GM18868 (cell line): ENCODE results near the gene TOP2B.

Source experiments
- ATAC-seq: cut with Tn5 transposase; IDR thresholded peaks from one replicate; pipeline ENCODE4 v1.9.1; 2021; ENCODE audit warnings: mild to moderate bottlenecking, moderate library complexity; ENCODE audit not compliant: unreplicated experiment

TOP2B gene

DNA sequence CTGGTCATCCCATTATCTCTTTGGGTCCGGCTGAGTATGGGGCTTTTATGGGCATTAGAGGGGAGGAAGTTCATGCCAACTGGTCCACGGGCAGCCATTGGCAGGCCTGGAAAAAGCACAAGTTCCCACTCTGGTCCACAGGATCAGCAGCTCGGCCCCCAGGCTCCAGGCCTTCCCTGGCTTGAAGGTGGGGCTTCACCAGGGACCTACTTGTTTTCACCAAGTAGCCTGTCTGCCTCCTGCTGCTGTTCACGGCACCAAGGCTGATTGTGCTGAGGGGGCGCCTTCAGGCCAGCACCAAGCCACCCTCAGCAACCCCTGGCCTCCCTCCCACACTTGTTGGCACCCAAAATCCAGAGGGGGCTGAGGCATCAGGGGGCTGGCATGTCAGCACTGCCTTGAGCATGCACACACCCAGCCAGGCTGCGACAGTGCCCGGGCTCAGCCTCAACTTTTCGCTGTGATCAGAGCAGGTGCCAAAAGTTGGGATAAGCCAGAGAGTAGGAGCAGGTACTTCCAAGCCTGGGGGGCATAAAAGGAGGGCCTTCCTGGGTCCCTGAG, 9.1 kb upstream of the TOP2B start:
- ATAC-seq, result no peak

DNA sequence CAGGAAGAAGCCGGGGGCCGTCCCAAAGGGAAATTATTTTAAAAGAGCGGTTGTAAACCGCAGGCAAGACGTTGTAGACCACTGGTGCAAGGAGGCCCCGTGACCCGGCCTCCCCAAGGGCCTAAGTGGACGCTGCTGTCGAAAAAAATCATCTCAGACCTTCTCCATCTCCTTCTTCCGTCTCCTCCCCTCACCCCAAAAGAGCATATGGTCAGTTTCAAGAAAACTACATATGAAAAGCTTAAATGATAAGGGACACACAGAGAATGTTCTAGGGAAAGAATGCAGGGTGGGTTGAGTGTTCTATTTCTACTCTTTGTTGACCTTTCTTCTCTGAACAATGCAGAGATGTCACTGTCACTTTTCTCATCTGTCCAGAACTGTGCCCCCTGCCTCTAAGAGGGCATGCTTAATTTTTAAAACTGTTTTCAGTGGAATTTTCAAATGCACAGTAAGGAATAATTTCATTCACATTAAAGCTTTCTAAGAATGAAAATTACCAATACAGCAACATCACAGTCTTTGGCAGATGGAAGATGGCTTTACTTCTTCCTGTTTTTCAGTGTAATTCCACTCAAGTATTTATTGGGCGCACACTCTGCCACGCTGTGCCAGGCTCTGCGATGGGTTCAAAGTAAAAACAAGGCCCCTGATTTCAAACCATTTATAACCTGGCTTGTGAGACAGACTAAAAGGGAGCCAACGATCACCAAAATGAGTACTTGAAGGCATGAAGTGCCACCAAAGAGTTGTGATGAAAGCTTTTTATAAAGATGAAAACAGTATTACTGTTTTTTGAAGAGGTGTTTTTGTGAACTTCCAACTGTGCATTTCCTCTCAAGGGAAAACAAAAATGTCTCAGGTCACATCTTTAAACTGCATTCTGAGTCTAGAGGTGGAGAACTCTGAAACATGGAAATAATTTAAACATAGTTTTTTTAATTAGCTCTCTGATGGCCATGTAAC, 891 bp upstream of the TOP2B start:
- ATAC-seq, result peak; percentile 18

DNA sequence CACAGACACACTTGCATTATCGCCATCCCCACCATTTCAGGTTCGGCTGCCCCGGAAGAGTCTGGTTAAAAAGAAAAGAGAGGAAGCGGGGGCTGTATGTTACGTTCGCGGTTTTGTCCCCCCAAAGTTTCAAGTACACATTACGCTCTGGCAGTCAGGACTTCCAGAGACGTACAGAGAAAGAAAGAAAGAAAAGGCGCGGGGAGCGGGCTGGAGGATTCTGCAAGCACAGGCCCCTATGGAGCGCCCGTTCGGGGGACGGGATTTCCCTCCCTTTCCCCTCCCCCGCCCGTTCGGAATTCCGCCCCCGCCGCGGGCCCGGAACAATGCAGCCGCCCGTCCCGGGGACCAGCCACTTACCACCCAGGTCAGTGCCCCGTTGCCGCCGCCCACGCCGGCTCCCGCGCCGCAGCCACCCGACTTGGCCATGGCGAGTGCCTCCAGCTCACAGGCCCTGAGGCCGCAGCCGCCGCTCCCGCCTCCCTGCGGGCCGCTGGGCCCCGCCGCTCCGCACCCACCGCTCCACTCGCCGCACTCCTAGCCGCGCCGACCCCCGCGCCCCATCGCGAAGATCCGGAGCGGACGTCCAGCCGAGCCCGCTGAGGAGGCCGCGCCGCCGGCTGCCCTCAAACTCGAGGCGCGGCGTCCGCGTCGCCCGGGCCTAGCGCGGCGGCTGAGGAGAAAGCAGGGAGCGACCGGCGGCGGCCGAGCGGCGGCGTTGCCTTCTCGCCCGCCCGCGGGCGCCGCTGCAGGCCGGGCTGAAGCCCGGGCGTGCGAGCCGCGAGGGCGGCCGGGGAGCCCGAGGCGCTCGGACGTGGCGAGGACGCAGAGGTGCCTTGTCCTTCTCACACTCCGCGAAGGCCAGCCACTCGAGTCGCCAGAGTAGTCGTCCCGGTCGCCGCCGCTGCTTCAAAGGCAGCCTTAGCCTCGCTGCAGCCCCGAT, 567 bp downstream of the TOP2B start:
- ATAC-seq, result peak; percentile 35

DNA sequence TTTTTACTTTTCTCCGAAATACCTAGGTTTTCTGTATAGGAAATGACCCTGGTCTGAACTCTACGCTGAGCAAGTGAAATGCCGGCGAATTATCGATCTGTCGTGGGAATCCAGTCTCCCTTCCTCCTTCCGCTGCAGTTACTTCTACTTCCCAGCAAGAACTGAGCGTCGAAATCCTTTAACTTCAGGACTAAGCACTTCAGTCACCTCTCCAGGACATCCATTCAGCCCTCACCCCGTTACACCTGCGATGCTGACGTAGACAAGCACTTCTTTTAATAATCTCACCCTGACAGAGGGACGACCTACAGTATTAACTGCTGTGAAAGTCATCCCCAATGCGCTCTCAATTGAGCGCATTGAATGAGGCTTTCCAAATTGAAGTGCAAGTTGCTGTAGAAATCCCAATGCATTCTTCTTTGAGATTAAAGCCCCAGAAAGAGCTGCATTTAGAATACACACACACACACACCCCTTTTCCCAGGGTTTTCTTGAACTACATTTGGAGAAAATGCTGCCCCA, 1.3 kb downstream of the TOP2B start:
- ATAC-seq, result peak; percentile 15

DNA sequence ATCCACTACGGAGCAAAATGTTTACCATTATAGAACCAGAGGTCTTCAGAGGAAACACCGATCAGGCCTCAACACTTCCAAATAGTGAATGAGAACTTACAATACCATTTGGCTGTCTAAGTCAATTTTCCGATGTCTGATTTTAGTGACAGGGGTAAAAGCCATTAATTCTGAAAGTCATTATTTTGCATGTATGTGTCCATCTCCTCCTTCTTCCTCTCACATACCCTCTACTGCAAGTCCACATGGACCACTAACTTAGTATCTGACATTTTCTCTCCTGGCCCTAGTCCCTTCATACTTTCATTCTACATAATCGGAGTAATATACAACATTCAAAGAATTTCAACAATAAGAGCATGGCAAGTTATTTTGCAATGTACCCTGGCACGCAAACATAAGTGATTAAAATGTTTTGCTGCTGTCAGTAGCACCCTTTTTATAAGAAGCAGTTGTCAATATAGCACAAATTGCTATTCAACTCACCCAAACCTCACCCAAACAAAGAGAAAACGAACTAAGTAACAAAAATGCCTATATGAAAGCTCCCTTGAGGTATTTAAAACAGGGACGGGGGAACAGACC, 1.9 kb downstream of the TOP2B start:
- no peak for ATAC-seq

DNA sequence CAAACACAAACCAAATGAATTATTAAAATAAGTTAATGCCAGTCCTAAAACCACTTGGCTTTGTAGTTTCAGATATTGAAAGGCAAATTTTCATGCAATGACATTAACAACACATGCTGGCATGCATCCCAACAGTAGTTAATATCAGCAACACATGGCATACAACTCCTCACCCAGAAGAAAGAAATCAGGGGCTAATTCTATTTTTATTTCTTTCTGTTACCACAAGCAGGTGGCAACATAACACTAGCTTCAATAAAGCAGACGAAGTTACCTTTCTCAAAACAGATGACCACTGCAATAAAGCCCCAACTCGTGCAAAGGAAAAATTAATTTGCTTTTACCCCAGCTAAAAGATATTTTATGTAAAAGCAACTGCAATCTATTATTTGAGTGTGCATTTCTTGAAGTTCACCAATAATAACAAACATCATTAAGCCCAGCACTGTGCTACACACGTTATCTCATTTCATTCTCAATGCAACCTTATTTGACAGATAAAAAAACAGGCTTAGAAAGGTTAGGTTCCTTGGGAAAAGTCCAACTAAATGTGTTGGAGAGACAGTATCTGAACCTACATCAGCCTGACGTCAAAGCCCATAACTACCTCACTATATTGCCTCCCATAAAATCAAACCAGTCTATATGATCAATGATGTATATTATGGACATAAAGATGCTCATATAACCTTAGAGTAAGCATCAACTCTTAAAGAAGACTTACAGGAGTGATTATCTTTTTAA, 2.8 kb downstream of the TOP2B start:
- ATAC-seq, result no peak

DNA sequence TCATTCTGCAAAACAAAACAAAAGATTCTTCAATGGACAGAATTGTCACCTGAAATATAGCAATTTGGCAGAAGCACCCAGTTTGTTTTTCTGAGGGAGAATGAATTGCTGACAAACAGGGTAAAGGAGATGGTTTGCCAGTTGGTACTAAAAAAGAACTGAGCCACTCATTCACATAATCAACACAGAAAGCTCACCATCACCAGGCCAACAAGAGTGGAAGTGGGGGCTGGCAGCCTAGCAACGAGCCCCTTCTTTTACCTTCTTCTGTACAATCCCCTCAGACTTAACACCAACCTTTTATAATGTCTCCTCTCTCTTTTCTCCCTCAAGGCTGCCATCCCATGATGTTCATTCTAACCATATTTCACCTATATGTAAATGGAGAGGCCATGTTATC, 5.9 kb downstream of the TOP2B start:
- no peak for ATAC-seq

DNA sequence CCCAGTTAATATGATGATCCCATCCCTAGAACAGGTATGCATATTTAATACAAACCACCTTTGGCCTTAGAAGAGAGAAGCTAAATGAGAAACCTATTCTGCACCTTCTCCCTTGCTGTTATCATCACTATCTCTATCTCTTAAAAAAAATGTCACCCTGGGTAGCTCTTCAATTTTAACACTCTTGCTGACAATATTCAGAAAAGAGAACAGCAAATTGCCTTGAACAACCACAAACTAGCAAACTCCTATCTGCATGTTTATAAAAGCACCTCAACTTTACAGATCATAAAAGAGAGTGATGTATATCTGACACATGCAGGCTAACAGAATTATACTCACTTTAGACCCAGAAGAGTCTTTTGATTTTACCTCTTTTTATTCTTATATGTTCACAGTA, 7.4 kb downstream of the TOP2B start:
- ATAC-seq, result no peak

DNA sequence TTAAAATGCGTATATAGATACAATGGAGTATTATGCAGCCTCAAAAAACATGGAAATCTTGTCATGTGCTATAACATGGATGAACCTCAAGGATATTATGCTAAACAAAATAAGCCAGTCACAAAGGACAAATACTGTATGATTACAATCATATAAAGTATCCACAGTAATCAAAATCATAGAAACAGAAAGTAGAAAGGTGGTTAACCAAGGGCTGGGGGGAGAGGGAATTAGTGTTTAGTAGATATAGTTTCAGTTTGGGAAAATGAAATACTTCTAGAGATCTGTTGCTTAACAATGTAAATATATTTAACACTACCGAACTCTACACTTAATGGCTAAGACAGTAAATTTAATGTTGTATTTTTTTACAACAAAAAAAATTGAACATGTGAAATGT, 9.0 kb downstream of the TOP2B start:
- no peak for ATAC-seq

DNA sequence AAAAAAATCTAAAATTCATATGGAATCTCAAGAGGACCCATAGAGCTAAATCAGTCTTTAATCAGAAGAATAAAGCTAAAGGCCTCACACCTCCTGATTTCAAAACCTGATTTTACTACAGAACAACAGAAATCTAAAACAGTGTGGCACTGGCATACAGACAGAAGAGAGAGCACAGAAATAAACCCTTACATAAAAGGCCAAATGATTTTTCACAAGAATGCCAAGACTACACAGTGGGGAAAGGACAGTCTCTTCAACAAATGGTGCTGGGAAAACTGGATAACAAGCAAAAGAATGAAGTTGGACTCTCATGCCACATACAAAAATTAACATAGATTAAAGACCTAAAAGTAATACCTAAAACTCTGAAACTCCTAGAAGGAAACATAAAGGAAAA, 10.1 kb downstream of the TOP2B start:
- ATAC-seq, result no peak

DNA sequence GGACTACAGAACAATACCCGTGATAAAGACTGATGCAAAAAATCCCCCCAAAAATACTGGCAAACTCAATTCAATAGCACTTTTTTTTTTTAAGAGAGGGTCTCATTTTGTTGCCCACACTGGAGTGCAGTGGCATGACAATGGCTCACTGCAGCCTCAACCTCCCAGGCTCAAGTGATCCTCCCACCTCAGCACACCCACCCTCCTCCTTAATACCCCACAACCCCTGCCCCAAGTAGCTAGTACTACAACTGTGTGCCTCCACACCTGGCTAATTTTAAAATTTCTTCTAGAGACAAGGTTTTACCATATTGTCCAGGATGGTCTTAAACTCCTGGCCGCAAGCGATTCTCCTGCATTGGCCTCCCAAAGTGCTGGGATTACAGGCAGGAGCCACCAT, 11.4 kb downstream of the TOP2B start:
- ATAC-seq, result no peak

DNA sequence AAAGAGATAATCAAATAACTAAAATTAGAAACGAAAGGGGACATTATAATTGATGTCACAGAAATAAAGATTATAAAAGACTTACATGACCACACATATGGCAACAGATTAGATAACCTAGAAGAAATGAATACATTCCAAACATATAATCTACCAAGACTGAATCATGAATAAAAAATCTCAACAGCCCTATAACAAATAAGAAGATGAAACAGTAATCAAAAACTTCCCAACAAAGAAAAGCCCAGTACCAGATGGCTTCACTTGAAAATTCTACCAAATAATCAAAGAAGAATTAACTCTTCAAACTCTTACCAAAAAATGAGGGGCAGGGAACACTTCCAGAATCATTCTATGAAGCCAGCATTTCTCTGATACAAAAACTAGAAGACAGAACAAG, 11.8 kb downstream of the TOP2B start:
- no peak for ATAC-seq

DNA sequence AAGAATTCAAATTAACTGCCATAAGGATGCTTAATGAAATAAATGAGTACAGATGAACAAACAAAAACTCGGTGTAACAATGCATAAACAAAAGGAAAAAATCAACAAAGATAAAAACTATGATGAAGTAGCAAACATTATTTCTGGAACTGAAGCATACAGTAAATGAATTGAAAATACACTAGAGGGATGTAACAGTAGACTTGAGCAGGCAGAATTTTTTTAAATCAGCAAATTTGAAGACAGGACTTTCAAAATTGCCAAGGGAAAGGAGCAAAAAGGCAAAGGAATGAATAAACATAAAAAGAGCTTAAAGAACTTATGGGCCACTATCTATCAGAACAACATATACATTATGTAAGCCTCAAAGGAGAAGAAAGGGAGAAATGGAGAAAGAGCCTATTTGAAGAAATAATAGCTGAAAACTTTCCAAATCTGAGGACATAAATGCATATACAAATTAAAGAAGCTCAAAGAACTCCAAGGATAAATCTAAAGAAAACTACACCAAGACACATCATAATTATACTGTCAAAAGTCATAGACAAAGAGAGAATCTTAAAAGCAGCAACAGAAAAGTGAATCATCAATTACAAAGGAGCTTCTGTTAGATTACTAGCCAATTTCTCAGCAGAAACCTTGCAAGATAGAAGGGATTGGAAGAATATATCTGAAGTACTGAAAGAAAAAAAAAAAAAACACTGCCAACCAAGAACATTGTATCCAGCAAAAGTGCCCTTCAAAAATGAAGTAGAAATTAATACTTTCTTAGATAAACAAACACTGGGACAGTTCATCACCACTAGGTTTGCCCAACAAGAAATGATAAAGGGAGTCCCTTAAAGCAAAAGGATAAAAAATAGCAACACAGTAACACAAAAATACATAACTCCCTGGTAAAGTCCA, 15.5 kb downstream of the TOP2B start:
- no peak for ATAC-seq

DNA sequence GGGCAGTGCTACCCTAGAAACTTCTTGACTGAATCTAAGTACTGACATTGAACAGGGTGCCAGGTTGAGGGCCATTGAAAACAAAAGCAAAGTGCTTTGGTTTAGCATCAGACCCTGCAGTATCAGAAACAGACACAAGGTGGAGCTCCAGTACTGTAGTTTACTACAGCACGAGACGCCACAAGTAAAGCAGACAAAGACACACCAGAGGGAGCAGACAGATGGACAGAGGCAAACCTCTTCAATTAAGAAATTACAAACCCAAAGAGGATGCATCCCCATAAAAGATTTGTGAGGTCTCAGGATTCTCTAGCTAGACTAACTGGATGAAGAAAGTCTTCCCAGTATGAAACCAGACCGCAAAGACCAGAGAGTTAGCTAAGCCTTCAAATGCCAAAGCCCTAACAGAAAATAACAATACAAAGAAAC, 16.6 kb downstream of the TOP2B start:
- ATAC-seq, result peak; percentile 98

DNA sequence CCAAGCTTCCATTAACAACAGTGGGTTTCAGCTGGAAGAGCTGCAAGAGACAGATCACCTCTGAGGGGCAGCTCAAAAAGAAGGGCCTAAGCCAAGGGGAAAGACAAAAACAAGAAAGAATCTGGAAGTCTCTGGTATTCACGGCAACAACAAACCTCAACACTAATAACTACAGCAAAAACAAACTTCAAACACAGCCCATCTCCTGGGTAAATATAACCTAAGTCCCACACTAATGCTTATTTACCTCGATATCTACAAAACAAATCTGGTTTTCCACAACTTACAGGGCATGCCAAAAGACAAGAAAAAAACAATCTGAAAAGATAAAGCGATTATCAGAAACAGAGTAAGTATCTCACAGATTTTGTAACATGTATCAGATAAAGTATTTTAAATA, 29.7 kb downstream of the TOP2B start:
- no peak for ATAC-seq

DNA sequence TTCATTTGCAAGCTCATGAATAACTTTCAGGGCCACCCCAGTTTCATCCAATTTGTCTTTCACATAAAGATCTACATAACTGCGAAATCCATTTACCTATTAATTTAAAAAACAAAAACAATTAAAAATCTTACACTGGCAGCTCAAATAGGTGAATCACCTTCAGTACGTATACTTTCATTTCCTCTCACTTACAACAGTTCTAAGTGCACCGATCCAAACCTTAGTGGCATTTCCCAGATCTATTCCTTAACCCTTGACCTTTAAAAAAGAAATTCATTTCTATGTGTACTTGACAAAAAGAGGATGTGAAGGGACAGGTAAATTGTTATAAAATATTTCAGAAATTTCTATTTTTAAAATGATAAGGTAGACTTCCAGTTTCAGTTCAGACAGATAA, 30.8 kb downstream of the TOP2B start:
- ATAC-seq, result peak; percentile 59

DNA sequence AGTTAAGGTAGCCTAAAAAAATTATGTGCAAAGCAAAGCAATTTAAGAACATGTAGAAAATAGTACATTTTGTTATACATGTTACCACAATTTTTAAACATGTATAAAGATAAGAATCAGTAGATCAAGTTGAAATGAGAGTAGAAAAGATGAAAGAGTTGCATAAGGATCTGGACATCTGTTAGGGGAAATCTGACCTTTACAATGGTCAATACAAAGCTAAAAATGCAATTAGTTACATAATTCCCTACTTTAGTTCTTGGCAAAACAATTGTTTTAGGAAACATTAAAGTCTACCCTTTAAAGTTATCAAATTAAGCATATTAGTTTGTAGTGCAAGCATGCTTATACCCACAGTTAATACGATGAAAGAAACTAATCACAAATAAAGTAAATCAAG, 32.7 kb downstream of the TOP2B start:
- no peak for ATAC-seq

DNA sequence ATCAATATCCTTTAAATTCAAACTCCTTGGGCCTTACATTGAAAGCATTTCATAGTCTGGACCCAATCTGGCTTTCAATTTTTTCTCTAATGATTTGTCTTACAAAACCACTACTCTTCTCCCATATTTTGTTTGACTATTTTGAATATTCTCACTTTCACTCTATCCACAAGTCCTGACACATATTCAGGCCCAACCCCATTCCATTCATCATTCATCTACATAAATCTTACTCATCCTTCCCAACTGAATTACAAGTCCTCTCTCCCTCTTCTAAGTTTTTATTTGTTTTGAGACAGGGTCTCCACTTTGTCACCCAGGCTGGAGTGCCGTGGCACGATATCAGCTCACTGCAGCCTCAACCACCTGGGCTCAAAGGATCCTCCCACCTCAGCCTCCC, 43.6 kb downstream of the TOP2B start:
- ATAC-seq, result no peak

DNA sequence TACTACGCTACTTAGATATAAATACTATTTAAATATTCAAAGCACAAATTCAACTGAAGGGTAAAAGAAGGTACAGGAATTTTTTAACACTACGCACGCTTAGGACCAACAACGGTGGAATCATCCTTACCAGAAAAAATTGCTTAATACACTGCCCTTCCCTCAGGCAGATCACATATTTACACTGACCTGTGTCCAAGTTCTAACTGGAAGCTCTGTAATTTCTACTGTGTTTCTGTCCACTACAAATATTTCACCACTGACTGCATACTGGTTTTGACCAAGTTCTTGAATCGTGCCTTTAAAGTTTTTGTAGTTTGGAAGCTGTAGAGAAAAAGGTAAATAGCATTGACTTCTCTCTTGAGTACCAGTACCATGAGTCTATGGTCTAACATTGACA, 44.2 kb downstream of the TOP2B start:
- no peak for ATAC-seq
